ENCODE measurements around the gene SDHA. TPM values are rescaled to one million over a fixed set of nuclear protein-coding genes. Genes with fewer than 3 reads are reported as not detected.
"Not testable (repeated sequence)": the region's sequence is repeated elsewhere in the genome, so short reads cannot be mapped to it uniquely, and the experiment has no call there.

The SDHA gene
- total RNA-seq, 1 donor from 2014 or later = 757 TPM

DNA sequence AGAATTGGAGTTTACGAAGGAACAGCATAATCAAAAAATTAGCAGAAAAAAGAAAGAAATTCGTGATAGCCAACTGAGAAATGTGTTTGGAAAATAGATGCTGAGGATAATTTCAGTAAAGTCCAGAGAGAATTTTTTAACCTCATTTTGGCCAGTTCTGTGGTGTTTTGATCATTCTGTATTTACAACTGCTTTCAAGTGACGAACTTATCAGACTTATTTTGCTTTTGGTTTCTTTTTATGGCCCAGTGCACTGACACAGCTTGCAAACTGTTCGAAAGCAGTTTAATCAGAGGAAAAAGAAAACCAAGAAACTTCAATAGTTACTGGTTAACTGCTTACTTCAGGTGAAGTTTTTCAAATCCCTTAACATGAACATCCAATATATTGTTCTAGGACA, 1.9 kb downstream of the SDHA start:
- peaks cover 15% of the 10 kb centered on the region for H3K36me3 ChIP-seq
- TF ChIP-seq, protein P1, sequence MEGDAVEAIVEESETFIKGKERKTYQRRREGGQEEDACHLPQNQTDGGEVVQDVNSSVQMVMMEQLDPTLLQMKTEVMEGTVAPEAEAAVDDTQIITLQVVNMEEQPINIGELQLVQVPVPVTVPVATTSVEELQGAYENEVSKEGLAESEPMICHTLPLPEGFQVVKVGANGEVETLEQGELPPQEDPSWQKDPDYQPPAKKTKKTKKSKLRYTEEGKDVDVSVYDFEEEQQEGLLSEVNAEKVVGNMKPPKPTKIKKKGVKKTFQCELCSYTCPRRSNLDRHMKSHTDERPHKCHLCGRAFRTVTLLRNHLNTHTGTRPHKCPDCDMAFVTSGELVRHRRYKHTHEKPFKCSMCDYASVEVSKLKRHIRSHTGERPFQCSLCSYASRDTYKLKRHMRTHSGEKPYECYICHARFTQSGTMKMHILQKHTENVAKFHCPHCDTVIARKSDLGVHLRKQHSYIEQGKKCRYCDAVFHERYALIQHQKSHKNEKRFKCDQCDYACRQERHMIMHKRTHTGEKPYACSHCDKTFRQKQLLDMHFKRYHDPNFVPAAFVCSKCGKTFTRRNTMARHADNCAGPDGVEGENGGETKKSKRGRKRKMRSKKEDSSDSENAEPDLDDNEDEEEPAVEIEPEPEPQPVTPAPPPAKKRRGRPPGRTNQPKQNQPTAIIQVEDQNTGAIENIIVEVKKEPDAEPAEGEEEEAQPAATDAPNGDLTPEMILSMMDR (IDR thresholded peaks at IDR 0.05; ENCODE audit: borderline replicate concordance) = no peak
- no peak for DNase-seq
- no peaks in the 10 kb centered on the region for H3K9me3 ChIP-seq (replicated peaks)
- intact Hi-C loops (cut with micrococcal nuclease) = no loop called here
- H3K27me3 ChIP-seq (ENCODE audit: low read depth) = no peaks in the 10 kb centered on the region
- peaks cover 76% of the 10 kb centered on the region for H3K4me1 ChIP-seq
- H3K4me3 ChIP-seq = peak overlapping the region; percentile 100
- H3K27ac ChIP-seq (replicated peaks) = peak overlapping the region; percentile 99

DNA sequence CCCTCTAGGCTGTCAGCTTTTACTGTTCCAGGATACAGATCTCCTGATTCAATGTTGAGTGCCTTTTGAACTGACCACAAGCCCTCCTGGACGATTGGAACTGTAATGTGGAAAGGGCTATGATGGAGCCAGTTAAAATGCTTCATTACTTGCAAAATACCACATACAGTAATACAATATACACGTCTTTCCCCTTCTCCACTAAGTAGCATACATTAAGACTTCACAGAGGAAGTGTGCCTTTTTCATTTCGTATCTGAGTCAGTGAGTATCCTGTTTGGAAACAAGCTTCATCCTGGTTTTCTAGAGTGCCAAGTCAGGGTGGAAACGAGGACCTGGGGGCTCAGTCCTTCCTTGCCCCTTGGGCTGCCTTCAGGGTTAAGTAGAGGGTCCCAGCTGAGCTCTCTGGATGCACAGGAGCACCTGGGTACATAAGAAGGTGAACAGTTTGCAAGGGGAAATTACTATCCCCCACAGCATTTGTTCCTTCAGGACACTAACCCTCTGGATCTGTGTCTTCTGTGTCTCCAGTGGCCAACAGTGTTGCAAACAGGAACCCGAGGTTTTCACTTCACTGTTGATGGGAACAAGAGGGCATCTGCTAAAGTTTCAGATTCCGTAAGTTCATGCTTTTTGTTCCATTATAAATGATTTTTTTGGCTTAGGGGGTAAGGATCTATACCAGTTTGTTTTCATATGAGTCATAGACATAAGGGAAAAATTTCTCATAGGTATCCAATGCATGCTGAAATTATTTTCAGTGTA, 5.0 kb downstream of the SDHA start:
- H3K27me3 ChIP-seq (ENCODE audit: low read depth); H3K9me3 ChIP-seq (replicated peaks); intact Hi-C loops (cut with micrococcal nuclease); H3K4me3 ChIP-seq; DNase-seq: not testable (repeated sequence)
- Histone ChIP-seq H3K36me3 (peaks cover 45% of the 10 kb centered on the region), H3K27ac (replicated peaks) (peak overlapping the region; percentile 23), H3K4me1 (peaks cover 60% of the 10 kb centered on the region)

DNA sequence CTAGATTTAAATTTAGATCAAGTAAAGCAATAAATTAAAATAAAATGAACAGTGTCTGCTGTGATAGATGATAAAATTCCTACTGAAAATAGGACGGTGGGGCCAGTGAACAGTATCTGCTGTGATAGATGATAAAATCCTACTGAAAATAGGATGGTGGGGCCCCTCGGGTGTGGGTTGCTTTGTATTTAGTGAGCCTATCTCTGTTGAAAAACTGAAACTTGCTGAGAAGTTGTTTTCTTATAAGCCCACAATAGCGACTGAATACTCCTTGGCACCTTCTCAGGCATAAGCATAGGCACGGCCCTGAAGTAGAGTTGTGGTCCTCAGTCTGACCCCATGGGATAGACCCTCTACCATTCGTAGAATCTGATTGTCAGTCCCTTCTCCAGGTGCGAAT, 5.7 kb downstream of the SDHA start:
- Histone ChIP-seq H3K27me3 (ENCODE audit: low read depth) (no peaks in the 10 kb centered on the region), H3K27ac (replicated peaks) (no peak overlapping the region), H3K36me3 (peaks cover 52% of the 10 kb centered on the region), H3K9me3 (replicated peaks) (no peaks in the 10 kb centered on the region), H3K4me1 (peaks cover 54% of the 10 kb centered on the region), H3K4me3 (no peak overlapping the region)
- no peak for DNase-seq
- intact Hi-C loops (cut with micrococcal nuclease) = no loop called here
- TF ChIP-seq, protein P1 (IDR thresholded peaks at IDR 0.05; ENCODE audit: borderline replicate concordance) = no peak

DNA sequence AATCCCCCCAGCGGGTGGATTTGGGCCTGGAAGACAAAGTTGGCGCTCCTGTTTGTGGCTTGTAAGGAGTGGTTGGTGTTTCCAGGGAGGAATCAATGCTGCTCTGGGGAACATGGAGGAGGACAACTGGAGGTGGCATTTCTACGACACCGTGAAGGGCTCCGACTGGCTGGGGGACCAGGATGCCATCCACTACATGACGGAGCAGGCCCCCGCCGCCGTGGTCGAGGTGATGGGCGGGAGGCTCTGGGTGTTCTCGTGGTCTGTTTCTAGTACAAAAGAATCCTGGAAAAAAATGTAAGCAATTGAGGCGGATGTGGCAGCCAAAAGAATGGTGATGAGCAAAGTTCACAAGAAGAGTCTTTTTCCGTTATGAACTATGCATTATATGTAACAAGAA, 7.2 kb downstream of the SDHA start:
- TF ChIP-seq, protein P1 (IDR thresholded peaks at IDR 0.05; ENCODE audit: borderline replicate concordance) = no peak
- Histone ChIP-seq H3K36me3 (peaks cover 67% of the 10 kb centered on the region), H3K4me1 (peaks cover 38% of the 10 kb centered on the region), H3K4me3 (no peak overlapping the region), H3K27ac (replicated peaks) (no peak overlapping the region), H3K27me3 (ENCODE audit: low read depth) (no peaks in the 10 kb centered on the region), H3K9me3 (replicated peaks) (no peaks in the 10 kb centered on the region)
- DNase-seq = no peak
- intact Hi-C loops (cut with micrococcal nuclease) = no loop called here

DNA sequence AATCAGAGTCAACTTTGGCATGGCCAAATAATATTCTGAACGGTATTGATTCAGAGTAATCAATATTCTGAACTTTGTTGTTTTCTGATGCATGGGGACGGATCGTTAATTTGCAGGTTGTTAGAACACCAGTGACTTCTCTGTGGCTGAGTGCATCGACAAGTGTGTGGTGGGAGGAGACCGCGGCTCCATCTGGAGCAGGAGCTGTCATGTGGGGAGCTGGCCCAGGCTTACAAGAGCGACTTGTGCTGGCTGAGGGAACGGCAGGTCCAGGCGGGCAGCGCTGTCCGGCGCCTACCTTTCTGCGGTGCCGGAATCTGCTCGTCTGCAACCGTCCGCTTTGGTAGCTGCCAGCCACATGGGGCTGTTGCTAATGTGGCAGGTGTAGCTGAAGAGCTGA, 9.3 kb downstream of the SDHA start:
- peaks cover 88% of the 10 kb centered on the region for H3K36me3 ChIP-seq
- H3K27ac ChIP-seq (replicated peaks); H3K27me3 ChIP-seq (ENCODE audit: low read depth); H3K4me3 ChIP-seq; intact Hi-C loops (cut with micrococcal nuclease); H3K9me3 ChIP-seq (replicated peaks); DNase-seq: not testable (repeated sequence)
- H3K4me1 ChIP-seq = peaks cover 18% of the 10 kb centered on the region

DNA sequence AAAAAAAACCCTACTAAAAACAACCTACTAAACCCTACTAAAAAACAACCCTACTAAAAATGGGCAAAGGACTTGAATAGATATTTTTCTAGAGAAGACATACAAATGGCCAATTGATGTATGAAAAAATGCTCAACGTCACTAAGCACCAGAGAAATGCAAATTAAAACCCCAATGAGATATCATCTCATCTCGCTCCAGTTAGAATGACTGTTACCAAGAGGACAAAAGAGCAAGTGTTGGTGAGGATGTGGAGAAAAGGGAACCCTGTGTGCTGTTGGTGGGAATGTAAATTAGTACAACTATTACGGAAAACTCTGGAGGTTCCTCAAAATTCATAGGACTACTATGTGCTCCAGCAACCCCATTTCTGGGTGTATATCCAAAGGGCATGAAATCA, 10.8 kb downstream of the SDHA start:
- no peak for DNase-seq
- no peak overlapping the region for H3K27ac ChIP-seq (replicated peaks)
- H3K4me1 ChIP-seq = peaks cover 3% of the 10 kb centered on the region
- intact Hi-C loops (cut with micrococcal nuclease) = no loop called here
- TF ChIP-seq, protein P1 (IDR thresholded peaks at IDR 0.05; ENCODE audit: borderline replicate concordance) = no peak
- H3K9me3 ChIP-seq (replicated peaks) = no peaks in the 10 kb centered on the region
- no peaks in the 10 kb centered on the region for H3K27me3 ChIP-seq (ENCODE audit: low read depth)
- peaks cover 100% of the 10 kb centered on the region for H3K36me3 ChIP-seq
- no peak overlapping the region for H3K4me3 ChIP-seq

Measured in left ventricle myocardium inferior (tissue), 1 donor.